Mucosa of descending colon (tissue), 3 donors: ENCODE results near the gene SLC1A7. TPM values are rescaled to one million over a fixed set of nuclear protein-coding genes. Genes with fewer than 3 reads are reported as not detected.
A peak's percentile ranks its signal among the peaks of the same experiment; 100 is the strongest.

Source experiments
- ATAC-seq: fragments of 200-7000 bp; cut with Tn5 transposase; one replicate; pipeline ENCODE4 v1.9.1; 2020; ENCODE audit warnings: mild to moderate bottlenecking, moderate library complexity
- DNase-seq, 3 donors: peaks; one replicate each; pipeline ENCODE4 v3.0.0-alpha.2; 2020
- H3K36me3 ChIP-seq: fragments of 200-600 bp; one replicate; pipeline ENCODE4 v1.8.0; 2021; ENCODE audit warnings: low read depth, mild to moderate bottlenecking
- H3K4me1 ChIP-seq: fragments of 200-600 bp; one replicate; pipeline ENCODE4 v1.8.0; 2021; ENCODE audit warnings: low read depth, mild to moderate bottlenecking
- H3K4me3 ChIP-seq: fragments of 200-600 bp; one replicate; pipeline ENCODE4 v1.8.0; 2021; ENCODE audit warnings: mild to moderate bottlenecking
- H3K9me3 ChIP-seq: fragments of 200-600 bp; one replicate; pipeline ENCODE4 v1.8.0; 2021; ENCODE audit warnings: mild to moderate bottlenecking
- intact Hi-C, 2 donors: fragments of 100-400 bp; cut with DNase I in 1 of 2; cut with micrococcal nuclease in 1 of 2; formaldehyde crosslinking; loops; one replicate each; pipeline versions ENCODE4 v1.11.0 to v1.11.1; 2022; cut with DNase I, micrococcal nuclease
- total RNA-seq, 3 donors: library from RNA; stranded (reverse); fragmentation: NEBNext Ultra II Directional in 2 of 3; extraction: Animal tissue kit (Norgen Biotek cat#: 25700) in 2 of 3; gene quantifications; one replicate each; pipeline versions ENCODE4 v1.2.1 to v1.2.4, GENCODE V29; 2021 to 2023
- TF ChIP-seq, protein P1 (sequence below): fragments of 200-600 bp; IDR thresholded peaks from one replicate; pipeline ENCODE4 v1.8.0; 2022; ENCODE audit warnings: antibody characterized with exemption, mild to moderate bottlenecking
- donor health status: DM: no; HTN: no; CAD: no; lungs with moderate emphysema.
- donor health status: DM: no; HTN: no; CAD: no.
- donor health status: DM: no; HTN: yes; CAD: no.

The SLC1A7 gene
- total RNA-seq, 3 donors from 2014 or later: 0.72 to 0.98 (median 0.93) TPM

- intact Hi-C loops: no loop called here
- DNase-seq: no peak
- Histone ChIP-seq H3K36me3 (no peaks in the 10 kb centered on the region), H3K9me3 (no peaks in the 10 kb centered on the region), H3K4me1 (no peaks in the 10 kb centered on the region), H3K4me3 (no peak overlapping the region)
- TF ChIP-seq, protein P1, sequence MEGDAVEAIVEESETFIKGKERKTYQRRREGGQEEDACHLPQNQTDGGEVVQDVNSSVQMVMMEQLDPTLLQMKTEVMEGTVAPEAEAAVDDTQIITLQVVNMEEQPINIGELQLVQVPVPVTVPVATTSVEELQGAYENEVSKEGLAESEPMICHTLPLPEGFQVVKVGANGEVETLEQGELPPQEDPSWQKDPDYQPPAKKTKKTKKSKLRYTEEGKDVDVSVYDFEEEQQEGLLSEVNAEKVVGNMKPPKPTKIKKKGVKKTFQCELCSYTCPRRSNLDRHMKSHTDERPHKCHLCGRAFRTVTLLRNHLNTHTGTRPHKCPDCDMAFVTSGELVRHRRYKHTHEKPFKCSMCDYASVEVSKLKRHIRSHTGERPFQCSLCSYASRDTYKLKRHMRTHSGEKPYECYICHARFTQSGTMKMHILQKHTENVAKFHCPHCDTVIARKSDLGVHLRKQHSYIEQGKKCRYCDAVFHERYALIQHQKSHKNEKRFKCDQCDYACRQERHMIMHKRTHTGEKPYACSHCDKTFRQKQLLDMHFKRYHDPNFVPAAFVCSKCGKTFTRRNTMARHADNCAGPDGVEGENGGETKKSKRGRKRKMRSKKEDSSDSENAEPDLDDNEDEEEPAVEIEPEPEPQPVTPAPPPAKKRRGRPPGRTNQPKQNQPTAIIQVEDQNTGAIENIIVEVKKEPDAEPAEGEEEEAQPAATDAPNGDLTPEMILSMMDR: no peak
- ATAC-seq: peak; percentile 51
Measured at GRCh38 chr1:53046930-53047329, 95.5 kb downstream of the SLC1A7 start.

GRCh38 chr1:53044926-53045325 is 97.5 kb downstream of the SLC1A7 start:
- H3K4me1 ChIP-seq: no peaks in the 10 kb centered on the region
- ATAC-seq: no peak
- intact Hi-C loops: no loop called here
- H3K36me3 ChIP-seq: no peaks in the 10 kb centered on the region
- no peak for DNase-seq
- no peaks in the 10 kb centered on the region for H3K9me3 ChIP-seq
- TF ChIP-seq, protein P1: no peak
- no peak overlapping the region for H3K4me3 ChIP-seq

GRCh38 chr1:53043271-53043670 is 99.2 kb downstream of the SLC1A7 start:
- Histone ChIP-seq H3K4me1 (no peaks in the 10 kb centered on the region), H3K4me3 (no peak overlapping the region), H3K36me3 (no peaks in the 10 kb centered on the region), H3K9me3 (no peaks in the 10 kb centered on the region)
- intact Hi-C loops: no loop called here
- no peak for DNase-seq
- ATAC-seq: no peak
- TF ChIP-seq, protein P1: no peak

- no peak overlapping the region for H3K4me3 ChIP-seq
- TF ChIP-seq, protein P1: no peak
- H3K4me1 ChIP-seq: no peaks in the 10 kb centered on the region
- intact Hi-C loops: no loop called here
- DNase-seq: no peak
- no peaks in the 10 kb centered on the region for H3K36me3 ChIP-seq
- ATAC-seq: no peak
- no peaks in the 10 kb centered on the region for H3K9me3 ChIP-seq
Measured at GRCh38 chr1:53038566-53038965, 103.9 kb downstream of the SLC1A7 start.

Other genes with a start within 250 kb of the SLC1A7 start
- 100 to 1,000 TPM; 150 to 196 (median 162) TPM for gene ECHDC2, start 220.9 kb downstream of the SLC1A7 start, total RNA-seq
- gene SCP2, start 215.4 kb downstream of the SLC1A7 start, total RNA-seq: 100 to 1,000 TPM; 228 to 272 (median 267) TPM
- 10 to 100 TPM in 2 of 3 donors, 1 to 10 TPM in 1; 5.8 to 69.2 (median 18.1) TPM for gene PODN, start 80.4 kb downstream of the SLC1A7 start, total RNA-seq
- 10 to 100 TPM; 30.1 to 75.3 (median 52.3) TPM for gene CPT2, start 54.2 kb upstream of the SLC1A7 start, total RNA-seq
- gene CZIB, start 78.0 kb upstream of the SLC1A7 start, total RNA-seq: 10 to 100 TPM; 38.1 to 65.7 (median 40.6) TPM
- 10 to 100 TPM; 30.3 to 36.3 (median 34.9) TPM for gene MAGOH, start 95.9 kb upstream of the SLC1A7 start, total RNA-seq
- 1 to 10 TPM; 1.3 to 6.5 (median 1.4) TPM for gene LRP8, start 185.4 kb upstream of the SLC1A7 start, total RNA-seq